Spleen (tissue), 7 donors: ENCODE results near the gene TECTA.

Source experiments
- POLR2A ChIP-seq, 3 donors: fragments of 450-650 bp; IDR thresholded peaks; one replicate each; pipeline ENCODE4 v1.5.1; 2017; ENCODE audit warnings: antibody characterized with exemption in 3 of 3, mild to moderate bottlenecking in 1 of 3
- TF ChIP-seq, protein P1 (sequence below), 11 experiments: fragments of 200-600 bp in 7 of 11; fragments of 450-650 bp in 4 of 11; sonication (generic) in 4 of 11; IDR thresholded peaks in 8 of 11; conservative IDR thresholded peaks in 3 of 11; 1 replicate in 7 of 11; 2 replicates in 4 of 11; pipeline versions ENCODE4 v1.4.0 to v1.8.0; 2016 to 2021; ENCODE audit warnings: antibody characterized with exemption in 11 of 11, inconsistent platforms in 4 of 11, mild to moderate bottlenecking in 1 of 11
- donor health status: DM: no; HTN: no; CAD: no; lungs with moderate emphysema.
- donor health status: DM: no; HTN: no; CAD: no.
- donor health status: DM: no; HTN: no; CAD: no.

DNA sequence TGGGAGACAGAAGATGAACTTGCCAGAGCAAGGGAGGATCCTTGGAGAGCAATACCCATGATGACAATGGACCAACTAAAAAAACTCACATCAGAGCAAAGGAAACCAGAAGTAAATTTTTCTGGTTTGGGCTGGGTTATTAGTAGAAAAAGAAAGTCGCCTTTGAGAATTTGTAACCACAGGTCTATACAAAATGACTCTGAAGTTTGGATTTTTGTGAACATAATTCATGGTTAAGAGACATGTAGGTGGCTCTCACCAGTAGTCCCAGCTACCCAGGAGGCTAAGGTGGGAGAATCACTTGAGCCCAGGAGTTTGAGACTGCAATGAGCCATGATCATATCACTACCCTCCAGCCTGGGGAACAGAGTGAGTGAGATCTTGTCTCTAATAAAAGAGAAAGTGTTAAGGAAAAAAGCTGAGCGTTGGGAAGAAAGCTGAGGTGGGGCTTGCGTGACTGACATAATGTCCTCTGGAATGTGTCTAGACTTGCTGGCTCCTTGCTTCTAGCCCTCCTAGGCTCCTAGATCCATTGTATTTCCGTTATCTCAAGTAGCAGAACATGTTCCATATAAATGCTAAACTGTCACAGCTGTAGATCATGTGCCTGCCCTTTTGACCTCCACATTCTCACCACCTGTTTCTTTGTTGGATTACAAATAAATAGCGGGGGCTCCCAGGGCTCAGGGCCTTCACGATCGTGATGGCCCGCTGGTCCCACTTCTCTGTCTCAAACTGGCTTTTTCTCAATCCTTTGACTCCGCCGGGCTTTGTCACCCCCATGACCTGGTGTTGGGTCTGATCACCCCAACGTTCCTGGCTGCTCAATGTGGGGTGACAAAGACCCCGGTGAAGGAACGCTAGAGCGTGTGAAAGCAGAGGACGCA lies 135.3 kb downstream of the TECTA start:
- no peak for TF ChIP-seq POLR2A (IDR thresholded peaks at IDR 0.05)
- TF ChIP-seq, protein P1, sequence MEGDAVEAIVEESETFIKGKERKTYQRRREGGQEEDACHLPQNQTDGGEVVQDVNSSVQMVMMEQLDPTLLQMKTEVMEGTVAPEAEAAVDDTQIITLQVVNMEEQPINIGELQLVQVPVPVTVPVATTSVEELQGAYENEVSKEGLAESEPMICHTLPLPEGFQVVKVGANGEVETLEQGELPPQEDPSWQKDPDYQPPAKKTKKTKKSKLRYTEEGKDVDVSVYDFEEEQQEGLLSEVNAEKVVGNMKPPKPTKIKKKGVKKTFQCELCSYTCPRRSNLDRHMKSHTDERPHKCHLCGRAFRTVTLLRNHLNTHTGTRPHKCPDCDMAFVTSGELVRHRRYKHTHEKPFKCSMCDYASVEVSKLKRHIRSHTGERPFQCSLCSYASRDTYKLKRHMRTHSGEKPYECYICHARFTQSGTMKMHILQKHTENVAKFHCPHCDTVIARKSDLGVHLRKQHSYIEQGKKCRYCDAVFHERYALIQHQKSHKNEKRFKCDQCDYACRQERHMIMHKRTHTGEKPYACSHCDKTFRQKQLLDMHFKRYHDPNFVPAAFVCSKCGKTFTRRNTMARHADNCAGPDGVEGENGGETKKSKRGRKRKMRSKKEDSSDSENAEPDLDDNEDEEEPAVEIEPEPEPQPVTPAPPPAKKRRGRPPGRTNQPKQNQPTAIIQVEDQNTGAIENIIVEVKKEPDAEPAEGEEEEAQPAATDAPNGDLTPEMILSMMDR (IDR thresholded peaks at IDR 0.05 in 8 of 11, conservative IDR thresholded peaks at IDR 0.05 in 3 of 11), result no peak
